GM21786 (cell line): Measurements from ENCODE around the gene MUC20.
"Not testable (repeated sequence)": the region's sequence is repeated elsewhere in the genome, so short reads cannot be mapped to it uniquely, and the experiment has no call there.

Source experiments
- ATAC-seq: cut with Tn5 transposase; IDR thresholded peaks from one replicate; pipeline ENCODE4 v1.9.1; 2021; ENCODE audit not compliant: unreplicated experiment

The MUC20 gene

DNA sequence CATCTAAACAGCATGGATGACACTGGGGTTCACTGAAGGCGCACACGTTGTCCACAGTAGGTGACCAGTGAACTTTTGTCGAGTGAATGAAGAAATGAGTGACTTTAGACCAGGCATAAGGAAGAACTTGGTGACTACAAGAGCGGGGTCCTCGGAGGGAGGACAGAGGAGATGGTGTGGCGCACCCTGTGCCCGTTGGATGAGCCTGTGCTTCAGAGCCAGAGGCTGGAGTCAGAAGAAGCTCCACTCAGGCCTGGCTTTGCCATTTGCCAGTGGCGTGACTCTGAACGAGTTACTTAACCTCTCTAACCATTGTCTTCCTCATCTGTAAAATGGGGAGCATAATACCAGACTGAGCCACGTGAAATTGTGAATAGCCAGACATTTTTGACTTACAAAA, 48.8 kb downstream of the MUC20 start:
- no peak for ATAC-seq

- no peak for ATAC-seq
These were observed 49.5 kb downstream of the MUC20 start for GRCh38 chr3:195770081-195770840.

DNA sequence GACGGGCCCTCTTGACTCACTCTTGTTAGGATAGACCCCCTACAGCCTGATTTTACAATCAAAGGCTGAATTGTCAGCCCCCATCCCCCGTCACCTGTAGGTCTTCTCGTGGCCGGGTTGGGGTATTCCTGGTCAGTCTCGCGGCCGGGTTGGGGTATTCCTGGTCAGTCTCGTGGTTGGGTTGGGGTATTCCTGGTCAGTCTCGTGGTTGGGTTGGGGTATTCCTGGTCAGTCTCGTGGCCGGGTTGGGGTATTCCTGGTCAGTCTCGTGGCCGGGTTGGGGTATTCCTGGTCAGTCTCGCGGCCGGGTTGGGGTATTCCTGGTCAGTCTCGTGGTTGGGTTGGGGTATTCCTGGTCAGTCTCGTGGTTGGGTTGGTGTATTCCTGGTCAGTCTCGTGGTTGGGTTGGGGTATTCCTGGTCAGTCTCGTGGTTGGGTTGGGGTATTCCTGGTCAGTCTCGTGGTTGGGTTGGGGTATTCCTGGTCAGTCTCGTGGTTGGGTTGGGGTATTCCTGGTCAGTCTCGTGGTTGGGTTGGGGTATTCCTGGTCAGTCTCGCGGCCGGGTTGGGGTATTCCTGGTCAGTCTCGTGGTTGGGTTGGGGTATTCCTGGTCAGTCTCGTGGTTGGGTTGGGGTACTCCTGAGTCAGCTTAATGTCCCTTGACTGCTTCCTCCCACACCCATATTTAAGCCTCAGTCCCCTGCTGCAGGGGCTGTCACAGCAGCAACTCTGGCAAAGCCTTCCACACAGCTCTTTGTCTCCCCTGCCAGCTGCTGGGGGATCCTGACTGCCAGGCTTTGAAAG, 50.3 kb downstream of the MUC20 start:
- not testable (repeated sequence) for ATAC-seq

- no peak for ATAC-seq
These were observed 51.0 kb downstream of the MUC20 start for GRCh38 chr3:195771646-195772300.

- ATAC-seq: no peak
These were observed 53.3 kb downstream of the MUC20 start for GRCh38 chr3:195773956-195774537.

DNA sequence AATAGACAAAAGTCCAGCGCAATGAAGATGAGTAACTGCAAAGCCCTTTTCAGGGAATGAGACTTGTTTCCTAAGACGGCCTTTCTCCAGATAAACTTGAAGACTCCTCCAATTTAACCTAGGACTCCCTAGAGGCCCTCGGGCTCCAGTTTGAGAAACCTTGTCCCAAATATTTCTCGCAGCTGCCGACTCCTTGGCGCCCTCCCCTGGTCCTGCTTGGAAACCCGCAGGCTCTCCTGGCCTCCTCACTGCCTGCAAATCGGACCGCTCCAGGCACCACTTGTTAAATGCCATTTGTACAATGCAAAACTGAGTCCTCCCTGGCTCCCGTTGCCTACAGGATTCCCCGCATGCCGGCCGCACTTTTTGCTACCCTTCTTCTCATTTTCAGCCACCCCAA, 54.1 kb downstream of the MUC20 start:
- ATAC-seq: no peak

- ATAC-seq: no peak
These were observed 57.2 kb downstream of the MUC20 start for GRCh38 chr3:195777975-195778374.

DNA sequence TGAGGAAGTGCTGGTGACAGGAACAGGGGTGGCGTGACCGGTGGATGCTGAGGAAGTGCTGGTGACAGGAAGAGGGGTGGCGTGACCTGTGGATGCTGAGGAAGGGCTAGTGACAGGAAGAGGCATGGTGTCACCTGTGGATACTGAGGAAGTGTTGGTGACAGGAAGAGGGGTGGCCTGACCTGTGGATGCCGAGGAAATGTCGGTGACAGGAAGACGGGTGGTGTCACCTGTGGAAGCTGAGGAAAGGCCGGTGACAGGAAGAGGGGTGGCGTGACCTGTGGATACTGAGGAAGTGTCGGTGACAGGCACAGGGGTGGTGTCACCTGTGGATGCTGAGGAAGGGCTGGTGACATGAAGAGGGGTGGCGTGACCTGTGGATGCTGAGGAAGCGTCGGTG, 60.5 kb downstream of the MUC20 start:
- not testable (repeated sequence) for ATAC-seq
